ENCODE results near the gene GRK4.
"Not testable (repeated sequence)": the region's sequence is repeated elsewhere in the genome, so short reads cannot be mapped to it uniquely, and the experiment has no call there.

GRK4 gene

DNA sequence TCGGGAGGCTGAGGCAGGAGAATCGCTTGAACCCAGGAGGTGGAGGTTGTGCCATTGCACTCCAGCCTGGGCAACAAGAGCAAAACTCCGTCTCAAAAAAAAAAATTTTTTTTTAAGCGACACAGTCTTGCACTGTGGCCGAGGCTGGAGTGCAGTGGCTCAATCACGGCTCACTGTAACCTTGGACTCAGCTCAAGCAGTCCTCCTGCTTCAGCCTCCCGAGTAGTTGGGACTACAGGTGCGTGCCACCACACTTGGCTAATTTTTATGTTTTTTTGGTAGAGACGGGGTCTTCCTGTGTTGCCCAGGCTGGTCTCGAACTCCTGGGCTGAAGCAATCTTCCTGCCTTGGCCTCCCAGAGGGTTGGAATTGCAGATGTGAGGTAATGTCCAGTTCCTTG lies 25.0 kb upstream of the GRK4 start:
- not testable (repeated sequence) for H3K4me3 ChIP-seq (ENCODE audit: low read depth in 1 of 2, low read length in 2 of 2); H3K27ac ChIP-seq (ENCODE audit: low read length); H3K9me3 ChIP-seq (ENCODE audit: control insufficient read depth in 1 of 2, low read length in 2 of 2); H3K27me3 ChIP-seq (ENCODE audit: low read depth, low read length)
- peaks cover 36 to 65% of the 10 kb centered on the region in 2 donors for H3K36me3 ChIP-seq (ENCODE audit: control insufficient read depth in 1 of 2, insufficient read depth in 2 of 2, low read length in 2 of 2)
- peaks cover 6 to 19% of the 10 kb centered on the region in 2 donors for H3K4me1 ChIP-seq (ENCODE audit: control insufficient read depth in 1 of 2, insufficient read depth in 2 of 2, low read length in 2 of 2)

- H3K27me3 ChIP-seq (ENCODE audit: low read depth, low read length), result no peaks in the 10 kb centered on the region
- peaks cover 36 to 69% of the 10 kb centered on the region in 2 donors for H3K36me3 ChIP-seq (ENCODE audit: control insufficient read depth in 1 of 2, insufficient read depth in 2 of 2, low read length in 2 of 2)
- H3K27ac ChIP-seq (ENCODE audit: low read length), result no peak overlapping the region
- H3K4me3 ChIP-seq (ENCODE audit: low read depth in 1 of 2, low read length in 2 of 2), result no peak overlapping the region
- H3K9me3 ChIP-seq (ENCODE audit: control insufficient read depth in 1 of 2, low read length in 2 of 2), result no peaks in the 10 kb centered on the region
- peaks cover 6 to 14% of the 10 kb centered on the region in 2 donors for H3K4me1 ChIP-seq (ENCODE audit: control insufficient read depth in 1 of 2, insufficient read depth in 2 of 2, low read length in 2 of 2)
Observed at GRCh38 chr4:2938906-2939305, 24.5 kb upstream of the GRK4 start.

GRCh38 chr4:2939383-2940243 lies 23.8 kb upstream of the GRK4 start:
- no peaks in the 10 kb centered on the region for H3K9me3 ChIP-seq (ENCODE audit: control insufficient read depth in 1 of 2, low read length in 2 of 2)
- no peaks in the 10 kb centered on the region for H3K27me3 ChIP-seq (ENCODE audit: low read depth, low read length)
- H3K36me3 ChIP-seq (ENCODE audit: control insufficient read depth in 1 of 2, insufficient read depth in 2 of 2, low read length in 2 of 2), result peaks cover 36 to 76% of the 10 kb centered on the region in 2 donors
- no peak overlapping the region for H3K4me3 ChIP-seq (ENCODE audit: low read depth in 1 of 2, low read length in 2 of 2)
- no peak overlapping the region for H3K27ac ChIP-seq (ENCODE audit: low read length)
- H3K4me1 ChIP-seq (ENCODE audit: control insufficient read depth in 1 of 2, insufficient read depth in 2 of 2, low read length in 2 of 2), result peaks cover 6 to 14% of the 10 kb centered on the region in 2 donors

GRCh38 chr4:2940267-2941137 lies 22.9 kb upstream of the GRK4 start:
- H3K27ac ChIP-seq (ENCODE audit: low read length), result no peak overlapping the region
- H3K4me1 ChIP-seq (ENCODE audit: control insufficient read depth in 1 of 2, insufficient read depth in 2 of 2, low read length in 2 of 2), result peaks cover 5 to 11% of the 10 kb centered on the region in 2 donors
- peaks cover 42 to 85% of the 10 kb centered on the region in 2 donors for H3K36me3 ChIP-seq (ENCODE audit: control insufficient read depth in 1 of 2, insufficient read depth in 2 of 2, low read length in 2 of 2)
- no peaks in the 10 kb centered on the region for H3K27me3 ChIP-seq (ENCODE audit: low read depth, low read length)
- no peak overlapping the region for H3K4me3 ChIP-seq (ENCODE audit: low read depth in 1 of 2, low read length in 2 of 2)
- no peaks in the 10 kb centered on the region for H3K9me3 ChIP-seq (ENCODE audit: control insufficient read depth in 1 of 2, low read length in 2 of 2)

DNA sequence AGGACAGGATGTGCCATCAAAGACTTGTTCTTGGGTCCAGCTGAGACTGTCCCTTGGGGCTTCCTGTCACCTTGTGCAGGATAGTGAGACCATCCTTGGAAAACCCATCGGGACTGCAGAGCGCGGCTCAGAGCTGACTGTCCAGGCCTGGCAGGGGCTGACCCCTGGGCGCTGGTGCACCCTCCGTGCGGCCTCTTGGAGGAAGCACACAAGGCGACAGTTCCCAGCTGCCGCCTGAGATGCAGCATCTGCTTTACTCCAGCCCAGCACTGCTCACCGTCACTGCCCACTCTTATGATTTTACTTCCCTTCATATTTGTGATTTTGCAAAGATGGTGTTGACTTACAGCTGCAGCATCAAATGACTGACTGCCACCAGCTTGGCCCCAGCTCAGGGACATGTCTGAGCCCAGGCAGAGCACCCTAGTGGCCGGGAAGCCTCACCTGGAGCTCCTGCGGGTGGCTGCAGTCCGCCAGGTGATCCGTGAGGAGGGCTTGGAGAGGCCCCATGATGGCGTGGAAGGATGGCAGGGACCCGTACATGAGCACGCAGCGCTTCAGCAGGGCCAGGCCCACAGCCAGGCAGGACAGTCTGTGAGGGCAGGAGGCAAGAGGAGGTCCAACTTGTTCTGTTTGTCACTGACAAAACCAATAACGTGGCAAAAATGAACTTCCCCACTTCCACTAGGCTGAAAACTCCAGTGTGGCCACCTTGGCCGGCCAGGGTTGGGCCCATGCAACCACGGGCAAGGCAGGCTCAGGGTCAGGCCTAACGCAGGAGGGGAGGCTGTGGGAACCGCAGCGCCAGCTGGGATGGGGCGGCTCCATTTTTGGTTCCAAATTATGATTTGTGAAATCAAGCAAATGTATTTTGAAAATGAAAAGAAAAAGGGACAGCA lies 22.0 kb upstream of the GRK4 start:
- Histone ChIP-seq H3K4me3 (ENCODE audit: low read depth in 1 of 2, low read length in 2 of 2) (no peak overlapping the region), H3K27me3 (ENCODE audit: low read depth, low read length) (no peaks in the 10 kb centered on the region), H3K9me3 (ENCODE audit: control insufficient read depth in 1 of 2, low read length in 2 of 2) (no peaks in the 10 kb centered on the region), H3K4me1 (ENCODE audit: control insufficient read depth in 1 of 2, insufficient read depth in 2 of 2, low read length in 2 of 2) (peaks cover 0 to 2% of the 10 kb centered on the region in 2 donors), H3K36me3 (ENCODE audit: control insufficient read depth in 1 of 2, insufficient read depth in 2 of 2, low read length in 2 of 2) (peaks cover 46 to 92% of the 10 kb centered on the region in 2 donors), H3K27ac (ENCODE audit: low read length) (no peak overlapping the region)

DNA sequence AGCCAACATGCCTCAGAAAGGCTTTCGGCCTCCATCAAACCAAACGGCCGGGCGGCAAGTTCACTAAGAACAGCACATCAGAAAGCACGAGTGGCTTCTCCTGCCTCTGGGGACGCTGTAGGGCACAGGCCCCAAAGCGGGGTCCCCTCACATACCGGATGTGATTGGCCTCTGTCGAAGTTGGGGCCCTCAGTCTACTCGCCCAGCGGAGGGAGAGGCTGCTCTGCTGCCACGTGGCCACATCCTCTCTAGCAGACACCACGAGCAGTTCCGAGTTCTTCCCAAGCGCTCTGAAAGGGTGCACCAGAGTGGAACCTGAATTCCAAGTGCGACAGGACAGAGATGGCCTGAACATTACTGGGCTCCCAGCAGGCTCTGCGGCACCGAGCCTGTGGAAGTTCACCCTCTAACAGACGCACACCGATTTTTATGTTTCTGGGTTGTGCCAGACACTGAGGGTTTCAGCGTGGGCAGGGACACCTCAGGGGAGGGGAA lies 21.3 kb upstream of the GRK4 start:
- Histone ChIP-seq H3K27ac (ENCODE audit: low read length) (no peak overlapping the region), H3K9me3 (ENCODE audit: control insufficient read depth in 1 of 2, low read length in 2 of 2) (no peaks in the 10 kb centered on the region), H3K36me3 (ENCODE audit: control insufficient read depth in 1 of 2, insufficient read depth in 2 of 2, low read length in 2 of 2) (peaks cover 52 to 94% of the 10 kb centered on the region in 2 donors), H3K27me3 (ENCODE audit: low read depth, low read length) (no peaks in the 10 kb centered on the region), H3K4me3 (ENCODE audit: low read depth in 1 of 2, low read length in 2 of 2) (no peak overlapping the region), H3K4me1 (ENCODE audit: control insufficient read depth in 1 of 2, insufficient read depth in 2 of 2, low read length in 2 of 2) (no peaks in the 10 kb centered on the region)

GRCh38 chr4:2942532-2943363 lies 20.6 kb upstream of the GRK4 start:
- Histone ChIP-seq H3K4me1 (ENCODE audit: control insufficient read depth in 1 of 2, insufficient read depth in 2 of 2, low read length in 2 of 2) (no peaks in the 10 kb centered on the region), H3K36me3 (ENCODE audit: control insufficient read depth in 1 of 2, insufficient read depth in 2 of 2, low read length in 2 of 2) (peaks cover 59 to 94% of the 10 kb centered on the region in 2 donors), H3K27ac (ENCODE audit: low read length) (no peak overlapping the region), H3K9me3 (ENCODE audit: control insufficient read depth in 1 of 2, low read length in 2 of 2) (no peaks in the 10 kb centered on the region), H3K4me3 (ENCODE audit: low read depth in 1 of 2, low read length in 2 of 2) (no peak overlapping the region), H3K27me3 (ENCODE audit: low read depth, low read length) (no peaks in the 10 kb centered on the region)

DNA sequence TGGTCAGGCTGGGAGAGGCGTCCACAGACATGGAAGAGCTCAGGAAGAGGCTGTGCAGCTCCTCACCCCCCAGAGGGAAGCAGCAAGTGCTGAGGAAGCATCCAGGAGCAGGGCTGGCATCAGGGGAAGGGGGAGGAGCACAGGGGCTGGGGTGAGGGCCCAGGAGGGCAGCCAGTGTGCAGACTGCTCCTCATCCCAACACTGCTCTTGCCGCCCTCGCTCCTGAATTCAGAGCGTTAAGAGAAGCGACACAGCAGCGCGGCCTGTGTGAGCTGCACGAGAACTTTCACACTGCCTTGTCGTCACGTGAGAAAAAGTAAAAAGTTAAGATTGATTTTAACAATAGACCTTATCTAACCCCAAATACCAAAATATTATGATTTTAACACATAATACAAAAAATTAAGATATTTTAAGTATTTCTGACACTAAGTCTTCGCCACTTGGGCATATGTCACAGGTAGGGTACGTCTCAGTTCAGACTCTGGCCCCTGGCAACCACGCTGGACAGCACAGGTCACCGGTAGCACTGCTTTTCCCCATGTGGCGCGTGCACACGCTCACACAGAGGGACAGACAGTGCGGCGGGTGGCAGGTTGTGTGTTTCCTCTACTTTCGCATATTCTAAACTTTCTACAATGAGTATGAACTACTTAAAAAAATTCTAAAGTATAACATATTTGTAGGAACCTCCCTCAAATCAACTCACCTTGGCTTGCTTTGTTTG lies 19.8 kb upstream of the GRK4 start:
- peaks cover 63 to 95% of the 10 kb centered on the region in 2 donors for H3K36me3 ChIP-seq (ENCODE audit: control insufficient read depth in 1 of 2, insufficient read depth in 2 of 2, low read length in 2 of 2)
- no peaks in the 10 kb centered on the region for H3K4me1 ChIP-seq (ENCODE audit: control insufficient read depth in 1 of 2, insufficient read depth in 2 of 2, low read length in 2 of 2)
- no peak overlapping the region for H3K4me3 ChIP-seq (ENCODE audit: low read depth in 1 of 2, low read length in 2 of 2)
- H3K27me3 ChIP-seq (ENCODE audit: low read depth, low read length), result no peaks in the 10 kb centered on the region
- H3K27ac ChIP-seq (ENCODE audit: low read length), result no peak overlapping the region
- no peaks in the 10 kb centered on the region for H3K9me3 ChIP-seq (ENCODE audit: control insufficient read depth in 1 of 2, low read length in 2 of 2)

DNA sequence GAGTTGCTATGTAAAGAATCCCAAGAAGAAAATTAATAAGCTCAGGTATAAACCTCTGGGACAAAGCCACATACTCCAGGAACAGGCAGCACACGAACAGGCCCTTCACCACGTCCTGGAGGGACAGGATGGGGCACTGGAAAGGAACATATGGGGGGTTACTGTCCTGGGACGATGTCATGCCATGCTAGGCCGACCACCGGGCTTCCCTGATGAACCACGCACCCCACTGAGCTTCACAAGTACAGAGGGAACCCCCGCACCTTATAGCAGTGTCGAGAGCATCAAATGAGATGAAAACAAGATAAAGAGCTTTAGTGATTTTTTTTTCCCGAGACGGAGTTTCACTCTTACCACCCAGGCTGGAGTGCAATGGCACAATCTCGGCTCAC lies 19.3 kb upstream of the GRK4 start:
- Histone ChIP-seq H3K27ac (ENCODE audit: low read length) (no peak overlapping the region), H3K4me3 (ENCODE audit: low read depth in 1 of 2, low read length in 2 of 2) (no peak overlapping the region), H3K27me3 (ENCODE audit: low read depth, low read length) (no peaks in the 10 kb centered on the region), H3K9me3 (ENCODE audit: control insufficient read depth in 1 of 2, low read length in 2 of 2) (no peaks in the 10 kb centered on the region), H3K4me1 (ENCODE audit: control insufficient read depth in 1 of 2, insufficient read depth in 2 of 2, low read length in 2 of 2) (no peaks in the 10 kb centered on the region), H3K36me3 (ENCODE audit: control insufficient read depth in 1 of 2, insufficient read depth in 2 of 2, low read length in 2 of 2) (peaks cover 59 to 95% of the 10 kb centered on the region in 2 donors)

Measured in muscle layer of duodenum (tissue), 2 donors.